Caco-2 (cell line): ENCODE data around the gene DSPP. TPM values are rescaled to one million over a fixed set of nuclear protein-coding genes. Genes with fewer than 3 reads are reported as not detected.

ENCODE experiments used
- BruUV-seq: library from RNA; stranded (reverse); fragments of 400-500 nt; replicated peaks from 2 replicates; lab custom pipeline; 2021; lab: Mats Ljungman, UMichigan
- CTCF ChIA-PET: fragments of 300-600 bp; sonication (Branson Sonifier 250); formaldehyde crosslinking; loops from one replicate; lab custom pipeline; 2022; ENCODE audit warnings: antibody characterized with exemption; lab: Charles Lee
- POLR2A ChIA-PET: fragments of 300-600 bp; sonication (Branson Sonifier 250); formaldehyde crosslinking; loops from one replicate; lab custom pipeline; 2022; ENCODE audit warnings: antibody characterized with exemption; lab: Charles Lee
- DNase-seq, 2 experiments: peaks; one replicate each; pipeline versions ENCODE4 v3.0.0 to v3.0.0-alpha.2; 2020 to 2022
- H3K27me3 ChIP-seq: replicated peaks from 2 replicates; pipeline ENCODE4 v1.6.0; 2011; ENCODE audit warnings: low read length; ENCODE audit not compliant: control insufficient read depth, insufficient read depth
- H3K36me3 ChIP-seq: 2 replicates; pipeline ENCODE4 v1.5.1; 2011; ENCODE audit warnings: low read length; ENCODE audit not compliant: control insufficient read depth, insufficient read depth
- H3K4me1 ChIP-seq: fragments of 250-450 bp; sonication (Bioruptor Pico); 2 replicates; pipeline ENCODE4 v1.5.1; 2020; ENCODE audit warnings: mild to moderate bottlenecking
- H3K4me3 ChIP-seq: 2 replicates; pipeline ENCODE4 v1.5.1; 2011; ENCODE audit warnings: low read depth, mild to moderate bottlenecking, control low read depth, low read length
- H3K9me3 ChIP-seq: fragments of 250-450 bp; sonication (Bioruptor Pico); 2 replicates; pipeline ENCODE4 v1.5.1; 2020; ENCODE audit warnings: mild to moderate bottlenecking, moderate library complexity
- H3K27ac Mint-ChIP-seq: one replicate; pipeline ENCODE4 v1.8.0; 2022; ENCODE audit warnings: mixed read lengths; ENCODE audit not compliant: unreplicated experiment
- H3K27me3 Mint-ChIP-seq: one replicate; pipeline ENCODE4 v1.8.0; 2022; ENCODE audit warnings: mixed read lengths; ENCODE audit not compliant: insufficient read depth, unreplicated experiment
- H3K36me3 Mint-ChIP-seq: one replicate; pipeline ENCODE4 v1.8.0; 2022; ENCODE audit warnings: mild to moderate bottlenecking, mixed read lengths; ENCODE audit not compliant: insufficient read depth, unreplicated experiment
- H3K4me1 Mint-ChIP-seq: one replicate; pipeline ENCODE4 v1.8.0; 2022; ENCODE audit warnings: low read depth, mixed read lengths; ENCODE audit not compliant: unreplicated experiment
- H3K4me3 Mint-ChIP-seq: one replicate; pipeline ENCODE4 v1.8.0; 2022; ENCODE audit warnings: mild to moderate bottlenecking, moderate library complexity, mixed read lengths; ENCODE audit not compliant: unreplicated experiment
- H3K9me3 Mint-ChIP-seq: one replicate; pipeline ENCODE4 v1.8.0; 2022; ENCODE audit warnings: mixed read lengths; ENCODE audit not compliant: unreplicated experiment
- CTCF ChIP-seq, 2 experiments: fragments of 200-600 bp in 1 of 2; IDR thresholded peaks; 1 replicate in 1 of 2; 2 replicates in 1 of 2; pipeline versions ENCODE4 v1.5.1 to v1.8.0; 2011 to 2022; ENCODE audit warnings: antibody characterized with exemption in 1 of 2, control low read depth in 1 of 2, inconsistent platforms in 1 of 2, low read depth in 1 of 2, low read length in 1 of 2, mild to moderate bottlenecking in 1 of 2, moderate library complexity in 1 of 2; ENCODE audit not compliant: insufficient read depth in 1 of 2, severe bottlenecking in 1 of 2, unreplicated experiment in 1 of 2
- intact Hi-C: fragments of 100-400 bp; cut with micrococcal nuclease; formaldehyde crosslinking; loops from one replicate; pipeline ENCODE4 v1.10.0; 2022; ENCODE audit not compliant: unreplicated experiment
- total RNA-seq: library from RNA; stranded (reverse); gene quantifications from 2 replicates; pipeline ENCODE4 v1.2.3, GENCODE V29; 2022

The DSPP gene
- total RNA-seq, 1 experiment from 2014 or later, result not detected

GRCh38 chr4:87624698-87625097 is 16.4 kb downstream of the DSPP start:
- no peak overlapping the region for H3K4me3 ChIP-seq
- no TSS peak for BruUV-seq
- intact Hi-C loops, result no loop called here
- TF ChIP-seq CTCF (IDR thresholded peaks at IDR 0.05; ENCODE audit: insufficient read depth in 1 of 2, low read depth in 1 of 2, low read length in 1 of 2, severe bottlenecking in 1 of 2, unreplicated experiment in 1 of 2), result no peak
- H3K9me3 ChIP-seq, result no peaks in the 10 kb centered on the region
- H3K27me3 ChIP-seq, result no peaks in the 10 kb centered on the region
- ChIA-PET CTCF (no interaction called here), POLR2A (no interaction called here)
- H3K27me3 Mint-ChIP-seq, result peaks cover 7% of the 10 kb centered on the region
- H3K9me3 Mint-ChIP-seq, result no peaks in the 10 kb centered on the region
- H3K36me3 Mint-ChIP-seq, result no peaks in the 10 kb centered on the region
- H3K27ac Mint-ChIP-seq, result no peak overlapping the region
- H3K4me1 Mint-ChIP-seq, result peaks cover 5% of the 10 kb centered on the region
- no peaks in the 10 kb centered on the region for H3K4me1 ChIP-seq
- no peak overlapping the region for H3K4me3 Mint-ChIP-seq
- DNase-seq, result no peak
- H3K36me3 ChIP-seq, result no peaks in the 10 kb centered on the region

GRCh38 chr4:87631668-87632067 is 23.3 kb downstream of the DSPP start:
- CTCF ChIA-PET, result no interaction called here
- DNase-seq, result no peak
- Mint-ChIP-seq H3K4me3 (no peak overlapping the region), H3K27me3 (peaks cover 3% of the 10 kb centered on the region), H3K36me3 (no peaks in the 10 kb centered on the region), H3K27ac (no peak overlapping the region), H3K9me3 (no peaks in the 10 kb centered on the region), H3K4me1 (no peaks in the 10 kb centered on the region)
- Histone ChIP-seq H3K27me3 (no peaks in the 10 kb centered on the region), H3K9me3 (no peaks in the 10 kb centered on the region), H3K4me3 (no peak overlapping the region), H3K4me1 (no peaks in the 10 kb centered on the region), H3K36me3 (no peaks in the 10 kb centered on the region)
- intact Hi-C loops, result no loop called here
- POLR2A ChIA-PET, result no interaction called here
- no peak for TF ChIP-seq CTCF (IDR thresholded peaks at IDR 0.05; ENCODE audit: insufficient read depth in 1 of 2, low read depth in 1 of 2, low read length in 1 of 2, severe bottlenecking in 1 of 2, unreplicated experiment in 1 of 2)
- no TSS peak for BruUV-seq

GRCh38 chr4:87632469-87632868 is 24.1 kb downstream of the DSPP start:
- Histone ChIP-seq H3K4me1 (no peaks in the 10 kb centered on the region), H3K36me3 (no peaks in the 10 kb centered on the region), H3K27me3 (no peaks in the 10 kb centered on the region), H3K9me3 (no peaks in the 10 kb centered on the region), H3K4me3 (no peak overlapping the region)
- Mint-ChIP-seq H3K27ac (no peak overlapping the region), H3K27me3 (peaks cover 5% of the 10 kb centered on the region), H3K36me3 (no peaks in the 10 kb centered on the region), H3K9me3 (no peaks in the 10 kb centered on the region), H3K4me3 (no peak overlapping the region), H3K4me1 (no peaks in the 10 kb centered on the region)
- BruUV-seq, result no TSS peak
- POLR2A ChIA-PET, result no interaction called here
- intact Hi-C loops, result no loop called here
- TF ChIP-seq CTCF (IDR thresholded peaks at IDR 0.05; ENCODE audit: insufficient read depth in 1 of 2, low read depth in 1 of 2, low read length in 1 of 2, severe bottlenecking in 1 of 2, unreplicated experiment in 1 of 2), result no peak
- CTCF ChIA-PET, result no interaction called here
- no peak for DNase-seq
